OCI-LY3 (cell line): ENCODE measurements around the gene DOK1.

Experiments
- EZH2phosphoT487 ChIP-seq: fragments of 200-600 bp; shearing (Covaris generic); IDR thresholded peaks from 2 replicates; pipeline ENCODE4 v1.6.1; 2018; ENCODE audit warnings: antibody characterized with exemption, mixed run types, low read depth
- TF ChIP-seq, protein P1 (sequence below): fragments of 200-600, 300-600 bp; sonication (generic); IDR thresholded peaks from 2 replicates; pipeline ENCODE4 v1.5.1; 2014; ENCODE audit warnings: antibody characterized with exemption, low read length, low read depth

DNA sequence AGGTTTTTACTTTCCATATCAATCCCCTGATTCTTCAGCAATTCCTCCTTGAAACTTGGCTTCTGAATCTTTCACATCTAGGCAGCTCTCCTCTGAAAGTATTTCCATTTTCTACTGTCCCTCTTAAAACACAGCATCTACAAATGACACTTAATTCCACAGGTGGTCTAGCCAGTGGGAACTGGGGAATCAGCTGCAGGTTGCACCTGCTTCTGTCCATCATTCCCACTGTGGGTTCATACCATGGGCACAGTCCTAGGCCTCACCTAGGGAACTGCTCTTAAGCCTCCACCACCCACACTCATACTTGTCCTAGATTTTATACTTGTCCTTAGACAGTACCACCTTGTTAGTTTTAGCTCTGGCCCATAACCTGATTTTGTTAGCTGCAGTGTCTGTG lies 3.0 kb upstream of the DOK1 start:
- TF ChIP-seq, protein P1, sequence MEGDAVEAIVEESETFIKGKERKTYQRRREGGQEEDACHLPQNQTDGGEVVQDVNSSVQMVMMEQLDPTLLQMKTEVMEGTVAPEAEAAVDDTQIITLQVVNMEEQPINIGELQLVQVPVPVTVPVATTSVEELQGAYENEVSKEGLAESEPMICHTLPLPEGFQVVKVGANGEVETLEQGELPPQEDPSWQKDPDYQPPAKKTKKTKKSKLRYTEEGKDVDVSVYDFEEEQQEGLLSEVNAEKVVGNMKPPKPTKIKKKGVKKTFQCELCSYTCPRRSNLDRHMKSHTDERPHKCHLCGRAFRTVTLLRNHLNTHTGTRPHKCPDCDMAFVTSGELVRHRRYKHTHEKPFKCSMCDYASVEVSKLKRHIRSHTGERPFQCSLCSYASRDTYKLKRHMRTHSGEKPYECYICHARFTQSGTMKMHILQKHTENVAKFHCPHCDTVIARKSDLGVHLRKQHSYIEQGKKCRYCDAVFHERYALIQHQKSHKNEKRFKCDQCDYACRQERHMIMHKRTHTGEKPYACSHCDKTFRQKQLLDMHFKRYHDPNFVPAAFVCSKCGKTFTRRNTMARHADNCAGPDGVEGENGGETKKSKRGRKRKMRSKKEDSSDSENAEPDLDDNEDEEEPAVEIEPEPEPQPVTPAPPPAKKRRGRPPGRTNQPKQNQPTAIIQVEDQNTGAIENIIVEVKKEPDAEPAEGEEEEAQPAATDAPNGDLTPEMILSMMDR = no peak
- no peak for TF ChIP-seq EZH2phosphoT487
